HG02852 (cell line): ENCODE data around the gene SLFN5.
"Not testable (repeated sequence)": the region's sequence is repeated elsewhere in the genome, so short reads cannot be mapped to it uniquely, and the experiment has no call there.

Source experiments
- ATAC-seq: cut with Tn5 transposase; IDR thresholded peaks from one replicate; pipeline ENCODE4 v1.9.1; 2021; ENCODE audit warnings: mild to moderate bottlenecking, moderate library complexity; ENCODE audit not compliant: unreplicated experiment

SLFN5 gene

DNA sequence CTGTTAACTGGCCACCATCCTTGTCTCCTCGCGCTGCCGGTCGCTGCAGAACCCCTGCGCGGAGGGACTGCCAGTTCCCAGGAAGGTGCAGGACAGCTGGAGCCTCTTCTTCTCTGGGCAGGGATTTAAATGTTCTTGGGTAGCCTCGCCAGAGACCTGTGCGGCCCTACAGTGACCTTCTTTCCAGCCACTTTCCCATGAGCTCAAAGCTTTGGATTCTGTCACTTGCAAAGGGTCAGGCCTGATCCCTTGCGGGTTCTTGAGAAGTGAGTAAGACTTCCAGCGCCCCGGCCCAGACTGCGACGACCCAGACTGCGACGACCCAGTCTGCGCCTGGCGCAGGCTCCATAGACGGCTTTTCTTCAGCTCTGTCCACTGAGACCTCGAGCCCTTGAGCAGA is 1.4 kb upstream of the SLFN5 start:
- ATAC-seq, result no peak

DNA sequence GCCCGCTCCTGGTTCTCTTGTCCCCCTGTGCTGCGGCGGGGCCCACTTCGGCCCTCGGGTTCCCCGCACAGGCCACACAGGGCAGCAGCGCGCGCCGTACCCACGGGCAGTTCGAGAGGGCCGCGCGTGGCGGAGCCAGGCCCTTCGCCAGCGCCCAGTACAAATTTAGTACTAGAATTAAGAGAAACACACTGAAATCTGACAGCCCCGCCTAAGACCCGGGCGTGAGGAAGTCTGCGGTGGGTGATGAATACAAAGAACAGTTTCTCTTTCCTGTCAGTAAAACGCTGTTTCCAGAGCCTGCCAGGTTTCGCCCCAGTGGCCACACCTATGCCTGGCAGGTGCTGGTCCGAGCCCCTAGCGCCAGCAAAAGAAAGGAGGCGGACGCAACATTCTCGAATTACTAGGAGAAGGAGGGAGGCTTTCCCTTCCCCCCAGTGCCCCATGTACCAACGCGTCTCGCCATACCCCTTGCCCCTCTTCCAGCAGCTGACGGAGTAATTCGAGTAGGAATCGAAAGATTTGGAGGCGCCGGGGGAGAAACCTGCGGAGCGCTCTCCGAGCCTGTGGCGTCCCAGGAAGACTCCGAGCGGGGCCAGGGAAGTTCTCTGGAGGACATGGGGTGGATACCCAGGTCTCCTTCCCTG is 591 bp upstream of the SLFN5 start:
- ATAC-seq, result peak; percentile 52

DNA sequence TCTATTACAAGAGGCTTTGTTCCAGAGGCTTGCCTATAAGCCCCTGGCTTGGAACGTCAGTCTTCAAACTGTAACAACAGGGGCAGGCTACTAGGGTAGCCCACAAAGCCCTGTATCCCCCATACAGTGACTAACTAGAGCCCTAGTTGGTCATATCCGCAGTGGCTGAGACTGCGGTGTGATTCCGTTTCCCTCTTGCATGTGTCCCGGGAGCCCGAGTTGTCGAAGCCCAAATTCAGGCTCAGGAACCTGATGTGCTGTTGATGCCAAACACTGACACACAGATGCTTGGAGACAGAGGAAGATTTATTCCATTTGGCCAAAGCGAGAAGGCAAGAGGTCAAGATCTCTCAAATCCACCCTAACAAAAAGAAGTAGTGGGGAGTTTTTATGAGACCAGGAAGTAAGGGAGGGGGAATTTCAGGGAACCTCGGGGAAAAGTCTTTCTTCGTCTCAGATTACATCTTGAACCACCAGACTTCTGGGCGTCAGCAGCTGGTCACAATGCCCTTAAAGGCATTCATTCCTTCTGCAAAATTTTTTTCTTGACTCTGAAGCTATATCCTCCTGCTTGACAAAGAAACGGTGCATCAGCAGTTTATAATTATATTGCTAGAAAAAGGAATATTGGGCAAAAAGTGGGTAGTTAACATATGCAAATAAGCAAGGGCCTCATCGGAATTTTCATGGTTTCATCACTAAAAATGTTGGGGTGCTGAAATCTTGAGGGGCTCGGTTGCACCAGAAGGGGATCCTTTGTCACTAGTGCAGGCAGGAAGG is 879 bp downstream of the SLFN5 start:
- ATAC-seq, result peak; percentile 14

DNA sequence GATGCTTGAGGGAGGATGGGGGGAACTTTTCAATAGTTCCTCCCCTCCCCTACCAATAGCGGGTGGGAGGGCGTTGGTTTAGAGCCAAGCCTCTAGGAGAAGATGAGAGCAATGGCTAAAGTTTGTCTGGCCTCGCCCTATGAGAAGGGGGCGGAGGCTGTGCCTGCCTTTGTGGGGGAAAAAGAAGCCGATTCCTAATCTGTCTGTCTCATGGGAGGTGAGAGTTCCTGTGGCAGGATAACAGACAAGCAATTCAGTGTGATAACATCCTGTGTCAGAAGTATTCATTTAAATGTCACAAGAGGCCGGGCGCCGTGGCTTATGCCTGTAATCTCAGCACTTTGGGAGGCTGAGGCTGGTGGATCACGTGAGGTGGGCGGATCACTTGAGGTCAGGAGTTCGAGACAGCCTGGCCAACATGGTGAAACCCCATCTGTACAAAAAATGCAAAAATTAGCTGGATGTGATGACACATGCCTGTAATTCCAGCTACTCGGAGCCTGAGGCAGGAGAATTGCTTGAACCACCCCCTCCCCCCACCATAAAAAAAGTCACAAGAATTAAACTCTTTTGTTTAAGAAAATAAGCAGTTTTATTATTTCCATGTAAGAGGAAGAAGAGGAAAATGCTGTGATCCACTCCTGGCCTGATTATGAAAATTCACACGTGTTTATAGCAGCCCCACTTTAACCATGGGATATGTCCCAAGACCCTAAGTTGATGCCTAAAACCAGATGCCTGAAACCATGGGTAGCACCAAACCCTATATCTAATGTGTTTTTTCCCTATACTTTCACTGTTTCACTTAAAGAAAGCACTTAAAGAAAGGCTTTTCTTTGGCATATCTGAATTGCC is 1.7 kb downstream of the SLFN5 start:
- ATAC-seq, result no peak

DNA sequence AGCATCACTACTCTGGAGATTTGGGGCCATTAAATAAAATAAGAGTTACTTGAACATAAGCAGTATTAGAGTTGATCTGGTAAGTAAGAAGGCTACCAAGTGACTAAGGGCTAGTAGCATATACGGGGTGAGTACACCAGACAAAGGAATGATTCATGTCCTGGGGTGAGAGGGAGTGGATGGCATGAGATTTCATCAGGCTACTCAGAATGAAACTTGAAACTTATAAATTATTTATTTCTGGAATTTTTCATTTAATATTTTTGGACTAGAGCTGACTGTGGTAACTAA is 2.3 kb downstream of the SLFN5 start:
- no peak for ATAC-seq

DNA sequence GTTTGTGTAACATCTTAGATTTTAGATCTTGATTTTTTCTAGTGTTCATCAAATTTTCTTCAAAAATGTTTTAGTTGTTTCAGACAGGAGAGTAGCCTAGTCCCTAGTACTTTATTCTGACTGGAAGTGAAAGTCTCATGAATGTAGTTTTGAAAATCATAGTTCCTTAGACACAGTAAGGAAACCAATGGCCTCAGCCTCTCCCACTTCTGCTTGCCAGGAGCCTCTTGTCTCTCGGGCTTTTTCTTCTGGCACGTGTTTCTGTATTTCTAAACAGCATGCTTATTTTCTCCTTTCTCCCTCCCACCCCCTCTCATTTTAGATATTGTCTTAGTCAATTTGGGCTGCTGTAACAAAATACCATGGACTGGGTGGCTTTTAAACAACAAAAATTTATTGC is 9.8 kb downstream of the SLFN5 start:
- ATAC-seq, result no peak

DNA sequence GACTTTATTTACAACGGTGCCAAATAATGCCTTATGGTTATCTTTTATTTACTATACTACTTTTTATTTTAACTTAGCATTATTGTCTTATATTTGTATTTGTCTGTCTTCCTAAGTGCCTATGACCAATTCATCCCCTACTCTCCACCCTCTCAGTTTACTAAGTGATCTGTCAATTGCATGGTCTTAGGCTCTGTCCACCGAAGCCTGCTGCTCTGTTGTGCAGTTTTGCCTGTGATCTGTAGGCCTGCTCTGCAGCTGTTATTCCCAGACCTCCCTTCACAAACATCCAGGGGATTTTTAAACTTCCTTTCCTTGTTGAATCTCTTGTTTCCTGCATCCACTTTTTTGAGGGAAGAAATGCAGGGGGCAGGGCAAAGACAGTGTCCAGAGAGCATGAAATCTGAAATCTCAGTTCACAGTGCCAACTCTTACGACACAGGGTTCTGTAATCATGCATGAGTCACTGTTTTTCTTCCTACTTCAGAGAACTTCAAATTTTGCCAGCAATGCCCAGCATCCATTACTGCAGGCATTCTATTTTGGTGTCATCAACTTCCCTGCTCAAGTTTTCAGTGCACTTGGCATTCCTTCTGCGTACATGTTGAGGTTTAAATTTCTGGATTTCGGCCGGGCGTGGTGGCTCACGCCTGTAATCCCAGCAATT is 11.4 kb downstream of the SLFN5 start:
- no peak for ATAC-seq

DNA sequence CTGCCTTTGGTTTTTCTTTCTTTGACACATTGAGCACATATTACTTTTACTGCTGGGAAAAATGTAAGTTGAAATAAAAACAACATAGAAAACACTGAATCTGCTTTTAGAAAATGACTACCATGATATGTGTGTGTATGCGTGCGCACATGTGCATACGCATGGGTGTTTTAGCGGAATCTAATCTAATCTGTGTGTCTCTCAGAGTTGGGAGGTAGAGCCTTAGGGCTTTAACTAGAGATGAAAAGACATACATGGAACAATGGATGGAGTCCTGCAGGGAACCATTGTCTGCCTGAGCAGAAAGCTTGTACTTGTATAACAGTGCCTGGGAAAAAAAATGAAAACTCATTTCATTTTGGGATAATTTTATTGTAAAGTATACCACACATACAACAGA is 12.4 kb downstream of the SLFN5 start:
- ATAC-seq, result no peak

DNA sequence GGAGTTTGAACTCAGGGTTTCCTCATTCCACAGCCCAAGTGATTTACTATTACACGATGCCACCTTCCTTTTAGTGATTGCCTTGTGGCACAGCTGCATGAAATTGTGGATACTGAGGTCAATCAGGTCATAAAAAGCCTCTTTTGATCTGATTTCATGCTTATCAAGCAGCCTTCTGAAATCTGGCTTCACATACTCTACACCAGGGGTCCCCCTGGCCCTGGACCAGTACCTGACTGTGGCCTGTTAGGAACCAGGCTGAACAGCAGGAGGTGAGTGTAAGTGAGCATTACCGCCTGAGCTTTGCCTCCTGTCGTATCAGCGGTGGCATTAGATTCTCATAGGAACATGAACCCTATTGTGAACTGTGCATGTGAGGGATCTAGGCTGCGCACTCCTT is 13.8 kb downstream of the SLFN5 start:
- no peak for ATAC-seq

DNA sequence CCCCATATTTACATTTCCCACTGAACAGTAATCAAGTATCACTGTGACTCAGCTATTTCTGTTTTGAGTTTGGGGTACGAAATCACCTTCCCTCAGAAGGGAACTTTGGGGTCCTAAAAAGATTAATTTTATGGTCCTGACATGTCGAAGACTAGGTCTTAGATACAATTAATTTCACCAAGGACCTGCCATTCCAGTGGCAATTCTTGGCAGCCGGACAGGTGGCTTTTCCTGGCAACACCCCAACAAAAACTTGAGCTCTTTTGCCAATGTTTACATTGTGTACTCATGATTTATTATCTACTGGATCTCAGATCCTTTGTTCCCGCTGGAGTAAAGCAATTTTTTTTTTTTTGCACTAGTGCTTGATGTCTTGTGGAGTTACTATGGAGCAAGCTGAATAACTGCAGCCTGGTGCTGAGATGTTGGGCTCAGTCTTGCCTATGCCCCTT is 14.4 kb downstream of the SLFN5 start:
- no peak for ATAC-seq

DNA sequence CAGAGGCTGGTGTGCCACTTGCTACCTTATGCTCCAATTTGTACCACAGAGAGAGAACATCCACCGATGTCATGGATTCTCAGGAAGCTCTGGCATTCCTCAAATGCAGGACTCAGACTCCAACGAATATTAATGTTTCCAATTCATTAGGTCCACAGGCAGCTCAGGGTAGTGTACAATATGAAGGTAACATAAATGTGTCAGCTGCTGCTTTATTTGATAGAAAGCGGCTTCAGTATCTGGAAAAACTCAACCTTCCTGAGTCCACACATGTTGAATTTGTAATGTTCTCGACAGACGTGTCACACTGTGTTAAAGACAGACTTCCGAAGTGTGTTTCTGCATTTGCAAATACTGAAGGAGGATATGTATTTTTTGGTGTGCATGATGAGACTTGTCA is 16.1 kb downstream of the SLFN5 start:
- no peak for ATAC-seq

DNA sequence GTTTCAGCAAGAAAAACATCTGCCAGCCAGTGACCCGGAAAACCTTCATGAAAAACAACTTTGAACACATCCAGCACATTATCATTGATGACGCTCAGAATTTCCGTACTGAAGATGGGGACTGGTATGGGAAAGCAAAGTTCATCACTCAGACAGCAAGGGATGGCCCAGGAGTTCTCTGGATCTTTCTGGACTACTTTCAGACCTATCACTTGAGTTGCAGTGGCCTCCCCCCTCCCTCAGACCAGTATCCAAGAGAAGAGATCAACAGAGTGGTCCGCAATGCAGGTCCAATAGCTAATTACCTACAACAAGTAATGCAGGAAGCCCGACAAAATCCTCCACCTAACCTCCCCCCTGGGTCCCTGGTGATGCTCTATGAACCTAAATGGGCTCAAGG is 22.2 kb downstream of the SLFN5 start:
- ATAC-seq, result no peak

DNA sequence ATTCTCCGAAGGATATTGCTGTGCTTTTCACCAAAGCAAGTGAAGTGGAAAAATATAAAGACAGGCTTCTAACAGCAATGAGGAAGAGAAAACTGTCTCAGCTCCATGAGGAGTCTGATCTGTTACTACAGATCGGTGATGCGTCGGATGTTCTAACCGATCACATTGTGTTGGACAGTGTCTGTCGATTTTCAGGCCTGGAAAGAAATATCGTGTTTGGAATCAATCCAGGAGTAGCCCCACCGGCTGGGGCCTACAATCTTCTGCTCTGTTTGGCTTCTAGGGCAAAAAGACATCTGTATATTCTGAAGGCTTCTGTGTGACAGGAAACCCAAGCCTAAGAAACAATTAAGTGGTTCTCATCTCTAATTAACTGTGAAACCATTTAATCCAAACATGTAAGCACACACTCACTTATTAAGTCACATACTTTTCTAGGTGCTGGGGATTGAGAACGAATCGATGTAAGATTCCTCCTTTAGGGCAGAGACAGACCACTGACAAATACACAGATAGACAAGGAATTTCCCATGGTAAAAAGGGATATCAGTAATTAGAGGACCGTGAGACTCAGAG is 22.8 kb downstream of the SLFN5 start:
- ATAC-seq, result no peak

DNA sequence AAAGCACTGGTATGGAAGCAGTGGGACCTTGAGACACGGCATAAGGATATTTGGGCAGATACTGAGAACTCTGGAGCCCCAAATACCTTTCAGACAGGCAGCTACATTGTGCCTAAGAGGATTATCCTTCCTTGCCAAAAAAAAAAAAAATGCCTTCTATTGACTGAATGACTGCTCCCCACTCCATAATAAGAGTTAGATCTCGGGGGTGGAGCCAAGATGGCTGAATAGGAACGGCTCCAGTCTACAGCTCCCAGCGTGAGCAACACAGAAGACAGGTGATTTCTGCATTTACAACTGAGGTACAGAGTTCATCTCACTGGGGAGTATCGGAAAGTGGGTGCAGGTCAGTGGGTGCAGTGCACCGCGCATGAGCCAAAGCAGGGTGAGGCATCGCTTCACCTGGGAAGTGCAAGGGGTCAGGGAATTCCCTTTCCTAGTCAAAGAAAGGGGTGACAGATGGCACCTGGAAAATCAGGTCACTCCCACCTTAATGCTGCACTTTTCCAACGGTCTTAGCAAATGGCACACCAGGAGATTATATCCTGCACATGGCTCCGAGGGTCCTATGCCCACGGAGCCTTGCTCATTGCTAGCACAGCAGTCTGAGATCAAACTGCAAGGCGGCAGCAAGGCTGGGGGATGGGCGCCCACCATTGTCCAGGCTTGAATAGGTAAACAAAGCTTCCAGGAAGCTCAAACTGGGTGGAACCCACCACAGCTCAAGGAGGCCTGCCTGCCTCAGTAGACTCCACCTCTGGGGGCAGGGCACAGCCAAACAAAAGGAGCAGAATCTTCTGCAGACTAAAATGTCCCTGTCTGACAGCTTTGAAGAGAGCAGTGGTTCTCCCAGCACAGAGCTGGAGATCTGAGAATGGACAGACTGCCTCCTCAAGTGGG is 31.5 kb downstream of the SLFN5 start:
- ATAC-seq, result not testable (repeated sequence)

DNA sequence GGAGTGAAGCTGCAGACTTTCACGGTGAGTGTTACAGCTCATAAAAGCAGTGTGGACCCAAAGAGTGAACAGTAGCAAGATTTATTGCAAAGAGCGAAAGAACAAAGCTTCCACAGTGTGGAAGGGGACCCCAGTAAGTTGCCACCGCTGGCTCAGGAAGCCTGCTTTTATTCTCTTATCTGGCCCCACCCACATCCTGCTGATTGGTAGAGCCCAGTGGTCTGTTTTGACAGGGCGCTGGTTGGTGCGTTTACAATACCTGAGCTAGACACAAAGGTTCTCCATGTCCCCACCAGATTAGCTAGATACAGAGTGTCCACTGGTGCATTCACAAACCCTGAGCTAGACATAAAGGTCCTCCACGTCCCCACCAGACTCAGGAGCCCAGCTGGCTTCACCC is 35.6 kb downstream of the SLFN5 start:
- ATAC-seq, result not testable (repeated sequence)

DNA sequence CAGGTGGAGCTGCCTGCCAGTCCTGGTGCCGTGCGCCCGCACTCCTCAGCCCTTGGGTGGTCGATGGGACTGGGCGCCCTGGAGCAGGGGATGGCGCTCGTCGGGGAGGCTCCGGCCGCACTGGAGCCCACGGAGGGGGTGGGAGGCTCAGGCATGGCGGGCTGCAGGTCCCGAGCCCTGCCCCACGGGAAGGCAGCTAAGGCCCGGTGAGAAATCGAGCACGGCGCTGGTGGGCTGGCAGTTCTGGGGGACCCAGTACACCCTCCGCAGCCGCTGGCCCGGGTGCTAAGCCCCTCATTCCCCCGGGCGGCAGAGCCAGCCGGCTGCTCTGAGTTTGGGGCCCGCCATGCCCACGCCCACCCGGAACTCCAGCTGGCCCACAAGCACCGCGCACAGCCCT is 36.0 kb downstream of the SLFN5 start:
- not testable (repeated sequence) for ATAC-seq

DNA sequence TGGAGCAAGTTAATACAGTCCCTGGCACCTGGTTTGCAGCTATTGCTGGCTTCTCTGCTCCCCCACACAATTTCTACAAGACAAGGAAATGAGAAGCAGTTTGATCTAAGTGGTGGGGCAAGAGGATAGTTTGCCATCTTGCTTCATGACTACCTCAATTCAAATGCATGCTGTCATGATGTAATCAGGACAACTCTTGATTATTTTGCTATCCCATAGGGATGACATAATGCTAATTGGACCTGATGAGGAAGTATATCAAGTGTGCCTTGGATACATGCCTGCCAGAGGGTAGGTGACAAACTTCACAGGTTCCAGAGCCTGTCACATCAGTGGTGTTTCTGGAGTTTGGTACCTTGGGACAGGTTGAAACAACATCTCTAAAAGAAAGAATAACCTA is 40.9 kb downstream of the SLFN5 start:
- no peak for ATAC-seq

DNA sequence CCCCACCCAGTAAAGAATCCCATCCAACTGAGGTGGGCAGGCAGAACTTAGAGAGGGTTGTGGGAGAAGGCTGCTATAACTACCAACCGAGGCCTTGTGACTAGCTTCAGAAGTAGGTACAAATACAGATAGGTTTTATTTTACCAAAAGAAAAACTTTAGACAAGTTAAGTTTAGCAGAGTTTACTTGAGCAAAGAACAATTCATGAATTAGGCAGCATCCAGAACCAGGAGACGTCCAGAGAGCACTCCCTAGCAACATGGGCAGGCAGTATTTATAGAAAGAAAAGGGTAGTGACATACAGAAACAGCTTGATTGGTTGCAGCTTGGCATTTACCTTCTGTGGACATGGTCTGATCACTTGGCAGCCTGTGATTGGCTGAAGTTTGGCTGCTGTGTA is 42.1 kb downstream of the SLFN5 start:
- no peak for ATAC-seq

DNA sequence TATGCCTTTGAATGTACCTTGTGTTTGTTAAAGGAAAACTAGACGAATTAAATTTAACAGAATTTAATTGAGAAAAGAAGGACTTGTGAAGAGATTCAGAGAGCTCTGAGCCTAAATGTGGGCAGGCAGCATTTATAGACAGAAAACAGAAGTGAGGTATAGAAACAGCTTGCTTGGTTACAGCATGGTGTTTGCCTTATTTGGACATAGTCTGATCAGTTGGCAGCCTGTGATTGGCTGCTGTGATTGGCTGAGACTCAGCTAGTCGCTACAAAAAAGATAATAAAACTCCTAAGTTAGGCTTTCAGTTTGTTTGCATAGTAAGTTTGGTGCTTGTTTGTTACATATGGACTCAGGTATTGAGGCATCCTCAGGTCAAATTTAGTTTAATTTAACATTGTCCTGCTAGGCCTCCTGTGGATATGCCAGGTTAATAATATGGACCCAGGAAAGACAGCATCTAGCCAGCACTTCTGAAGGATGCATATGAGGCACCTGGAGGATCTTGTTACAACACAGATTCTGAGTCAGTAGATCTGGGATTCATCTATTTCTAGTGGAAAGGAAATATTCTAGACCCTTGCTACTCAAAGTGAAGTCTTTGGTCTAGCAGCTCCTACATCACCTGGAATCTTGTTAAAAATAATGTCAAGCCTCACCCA is 43.4 kb downstream of the SLFN5 start:
- peak; percentile 54 for ATAC-seq
